ENCODE measurements around the gene SH3RF3. TPM values are rescaled to one million over a fixed set of nuclear protein-coding genes. Genes with fewer than 3 reads are reported as not detected.

The SH3RF3 gene
- total RNA-seq, 1 donor from 2014 or later: 10.8 TPM

GRCh38 chr2:109453371-109453995 is 324.5 kb downstream of the SH3RF3 start:
- peaks cover 7% of the 10 kb centered on the region for H3K4me1 ChIP-seq
- no peaks in the 10 kb centered on the region for H3K9me3 ChIP-seq
- TF ChIP-seq POLR2AphosphoS5 (IDR thresholded peaks at IDR 0.05; ENCODE audit: insufficient read depth in 1 of 2, low read depth in 1 of 2) (no peak), CTCF (IDR thresholded peaks at IDR 0.05) (no peak), POLR2A (IDR thresholded peaks at IDR 0.05) (no peak)
- H3K27ac ChIP-seq: no peak overlapping the region
- intact Hi-C loops (cut with DNase I): no loop called here
- DNase-seq (ENCODE audit: extremely low spot score in 2 of 2): no peak
- H3K4me3 ChIP-seq: no peak overlapping the region
- peaks cover 0 to 8% of the 10 kb centered on the region in 2 donors for H3K36me3 ChIP-seq
- H3K27me3 ChIP-seq: no peaks in the 10 kb centered on the region

- Histone ChIP-seq H3K4me3 (no peak overlapping the region), H3K9me3 (no peaks in the 10 kb centered on the region), H3K4me1 (peaks cover 6% of the 10 kb centered on the region), H3K27me3 (no peaks in the 10 kb centered on the region), H3K27ac (no peak overlapping the region), H3K36me3 (peaks cover 0 to 8% of the 10 kb centered on the region in 2 donors)
- intact Hi-C loops (cut with DNase I): no loop called here
- no peak for DNase-seq (ENCODE audit: extremely low spot score in 2 of 2)
- TF ChIP-seq POLR2AphosphoS5 (IDR thresholded peaks at IDR 0.05; ENCODE audit: insufficient read depth in 1 of 2, low read depth in 1 of 2): no peak
- TF ChIP-seq CTCF (IDR thresholded peaks at IDR 0.05): no peak
Observed at GRCh38 chr2:109454304-109454703, 325.3 kb downstream of the SH3RF3 start.

GRCh38 chr2:109454765-109455394 is 325.9 kb downstream of the SH3RF3 start:
- Histone ChIP-seq H3K4me1 (peaks cover under 1% of the 10 kb centered on the region), H3K27ac (no peak overlapping the region), H3K4me3 (no peak overlapping the region), H3K9me3 (no peaks in the 10 kb centered on the region), H3K36me3 (peaks cover 0 to 8% of the 10 kb centered on the region in 2 donors), H3K27me3 (no peaks in the 10 kb centered on the region)
- TF ChIP-seq CTCF (IDR thresholded peaks at IDR 0.05) (no peak), POLR2A (IDR thresholded peaks at IDR 0.05) (no peak), POLR2AphosphoS5 (IDR thresholded peaks at IDR 0.05; ENCODE audit: insufficient read depth in 1 of 2, low read depth in 1 of 2) (no peak)
- no peak for DNase-seq (ENCODE audit: extremely low spot score in 2 of 2)
- intact Hi-C loops (cut with DNase I): no loop called here

GRCh38 chr2:109455731-109456691 is 327.0 kb downstream of the SH3RF3 start:
- Histone ChIP-seq H3K4me1 (no peaks in the 10 kb centered on the region), H3K4me3 (no peak overlapping the region), H3K27ac (no peak overlapping the region), H3K9me3 (no peaks in the 10 kb centered on the region), H3K27me3 (no peaks in the 10 kb centered on the region), H3K36me3 (peaks cover 0 to 8% of the 10 kb centered on the region in 2 donors)
- no peak for TF ChIP-seq POLR2AphosphoS5 (IDR thresholded peaks at IDR 0.05; ENCODE audit: insufficient read depth in 1 of 2, low read depth in 1 of 2)
- TF ChIP-seq POLR2A (IDR thresholded peaks at IDR 0.05): no peak
- no peak for TF ChIP-seq CTCF (IDR thresholded peaks at IDR 0.05)
- intact Hi-C loops (cut with DNase I): no loop called here
- DNase-seq (ENCODE audit: extremely low spot score in 2 of 2): no peak

Data from vagina (tissue), 2 donors.